ENCODE results near the gene GRID1. TPM values are rescaled to one million over a fixed set of nuclear protein-coding genes. Genes with fewer than 3 reads are reported as not detected.

GRID1 gene
- total and polyA plus RNA-seq, 10 of the 15 experiments (the other 5 are each of a cell fraction or from before 2014, with no cell fraction given): 0.04 to 0.62 (median 0.08) TPM; not detected in 5

DNA sequence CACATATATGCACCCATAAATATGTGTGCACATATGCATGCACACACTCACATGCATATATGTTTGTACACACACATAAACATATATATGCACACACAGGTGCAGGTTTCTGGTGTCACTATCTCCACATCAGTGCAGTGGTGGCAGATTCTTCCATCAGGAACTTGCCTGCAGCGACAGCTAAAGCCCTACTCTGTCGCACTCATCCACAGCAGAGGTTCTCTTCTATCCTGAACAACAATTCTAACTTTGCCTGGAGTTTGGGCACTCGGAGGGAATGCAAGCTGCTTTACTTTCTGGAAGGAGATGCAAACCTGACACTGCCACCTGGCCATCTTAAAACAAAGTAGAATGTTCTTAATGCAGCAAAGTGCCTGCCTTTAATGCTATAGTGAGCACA lies 745.8 kb downstream of the GRID1 start:
- ChIA-PET CTCF (no interaction called here), RAD21 (ENCODE audit: unreplicated experiment) (no interaction called here)
- no peaks in the 10 kb centered on the region for H3K79me2 ChIP-seq (ENCODE audit: control insufficient read depth, insufficient read depth, low read length)

More for the DNA sequence above, 745.8 kb downstream of the GRID1 start:
- H3K27me3 ChIP-seq (replicated peaks in 1 of 2; ENCODE audit: control insufficient read depth in 2 of 2, insufficient read depth in 2 of 2, low read length in 1 of 2): no peaks in the 10 kb centered on the region
- no peak overlapping the region for H3K4me2 ChIP-seq (ENCODE audit: control insufficient read depth, insufficient read depth)
- ChIA-PET POLR2A (no interaction called here), SMC1A (ENCODE audit: uncharacterized antibody, unreplicated experiment) (no interaction called here)
- H2AFZ ChIP-seq (ENCODE audit: control insufficient read depth, low read depth, low read length): no peak overlapping the region
- H3K4me1 ChIP-seq (ENCODE audit: control insufficient read depth, insufficient read depth, low read length): no peaks in the 10 kb centered on the region
- DNase-seq (ENCODE audit: low read depth, low spot score) (no peak), FAIRE-seq (no peak), ATAC-seq (no peak)
- in situ Hi-C loops (cut with MboI): no loop called here
- H3K9me3 ChIP-seq (replicated peaks; ENCODE audit: control insufficient read depth, insufficient read depth, low read length): no peaks in the 10 kb centered on the region
- H3K9ac ChIP-seq (ENCODE audit: control insufficient read depth, insufficient read depth, low read length): no peak overlapping the region
- BruUV-seq (replicated peaks): no TSS peak
- H3K27ac ChIP-seq (ENCODE audit: control insufficient read depth, insufficient read depth): no peak overlapping the region
- H4K20me1 ChIP-seq (ENCODE audit: control insufficient read depth, insufficient read depth): no peaks in the 10 kb centered on the region
- WGBS (ENCODE audit: insufficient coverage, insufficient replicate concordance, low lambda C conversion rate, missing lambda C conversion rate): 10% methylated on average over 3 of the region's 3 CpGs
- H3K4me3 ChIP-seq: no peak overlapping the region
- TF ChIP-seq KDM1A (IDR thresholded peaks at IDR 0.05; ENCODE audit: borderline replicate concordance) (no peak), MEF2A (IDR thresholded peaks at IDR 0.05; ENCODE audit: insufficient read depth, low read depth, low read length) (no peak), FOS (IDR thresholded peaks at IDR 0.05; ENCODE audit: borderline replicate concordance, extremely low read depth, insufficient read length) (no peak), ZSCAN29 (IDR thresholded peaks at IDR 0.05) (no peak), EP300 (IDR thresholded peaks at IDR 0.05; ENCODE audit: borderline replicate concordance in 1 of 2, control insufficient read depth in 1 of 2, low read depth in 2 of 2, low read length in 2 of 2) (no peak), SREBF1 (IDR thresholded peaks at IDR 0.05; ENCODE audit: low read length) (no peak), CHD1 (IDR thresholded peaks at IDR 0.05; ENCODE audit: low read depth, low read length) (no peak), RUNX3 (IDR thresholded peaks at IDR 0.05; ENCODE audit: low read length) (no peak), MXI1 (IDR thresholded peaks at IDR 0.05; ENCODE audit: low read depth, low read length) (no peak), NFYB (IDR thresholded peaks at IDR 0.05; ENCODE audit: insufficient read depth, low read depth, low read length) (no peak), BCL11A (IDR thresholded peaks at IDR 0.05; ENCODE audit: low read depth, low read length) (no peak), ASH2L (IDR thresholded peaks at IDR 0.05; ENCODE audit: borderline replicate concordance, low read depth) (no peak), TCF7 (IDR thresholded peaks at IDR 0.05; ENCODE audit: borderline replicate concordance) (no peak), NFXL1 (IDR thresholded peaks at IDR 0.05; ENCODE audit: borderline replicate concordance) (no peak), ZNF274 (IDR thresholded peaks at IDR 0.05; ENCODE audit: insufficient read depth, insufficient read length) (no peak)
- TF ChIP-seq, protein P1, sequence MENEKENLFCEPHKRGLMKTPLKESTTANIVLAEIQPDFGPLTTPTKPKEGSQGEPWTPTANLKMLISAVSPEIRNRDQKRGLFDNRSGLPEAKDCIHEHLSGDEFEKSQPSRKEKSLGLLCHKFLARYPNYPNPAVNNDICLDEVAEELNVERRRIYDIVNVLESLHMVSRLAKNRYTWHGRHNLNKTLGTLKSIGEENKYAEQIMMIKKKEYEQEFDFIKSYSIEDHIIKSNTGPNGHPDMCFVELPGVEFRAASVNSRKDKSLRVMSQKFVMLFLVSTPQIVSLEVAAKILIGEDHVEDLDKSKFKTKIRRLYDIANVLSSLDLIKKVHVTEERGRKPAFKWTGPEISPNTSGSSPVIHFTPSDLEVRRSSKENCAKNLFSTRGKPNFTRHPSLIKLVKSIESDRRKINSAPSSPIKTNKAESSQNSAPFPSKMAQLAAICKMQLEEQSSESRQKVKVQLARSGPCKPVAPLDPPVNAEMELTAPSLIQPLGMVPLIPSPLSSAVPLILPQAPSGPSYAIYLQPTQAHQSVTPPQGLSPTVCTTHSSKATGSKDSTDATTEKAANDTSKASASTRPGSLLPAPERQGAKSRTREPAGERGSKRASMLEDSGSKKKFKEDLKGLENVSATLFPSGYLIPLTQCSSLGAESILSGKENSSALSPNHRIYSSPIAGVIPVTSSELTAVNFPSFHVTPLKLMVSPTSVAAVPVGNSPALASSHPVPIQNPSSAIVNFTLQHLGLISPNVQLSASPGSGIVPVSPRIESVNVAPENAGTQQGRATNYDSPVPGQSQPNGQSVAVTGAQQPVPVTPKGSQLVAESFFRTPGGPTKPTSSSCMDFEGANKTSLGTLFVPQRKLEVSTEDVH (IDR thresholded peaks at IDR 0.05; ENCODE audit: low read depth, partially characterized antibody): no peak
- TF ChIP-seq, protein P2, sequence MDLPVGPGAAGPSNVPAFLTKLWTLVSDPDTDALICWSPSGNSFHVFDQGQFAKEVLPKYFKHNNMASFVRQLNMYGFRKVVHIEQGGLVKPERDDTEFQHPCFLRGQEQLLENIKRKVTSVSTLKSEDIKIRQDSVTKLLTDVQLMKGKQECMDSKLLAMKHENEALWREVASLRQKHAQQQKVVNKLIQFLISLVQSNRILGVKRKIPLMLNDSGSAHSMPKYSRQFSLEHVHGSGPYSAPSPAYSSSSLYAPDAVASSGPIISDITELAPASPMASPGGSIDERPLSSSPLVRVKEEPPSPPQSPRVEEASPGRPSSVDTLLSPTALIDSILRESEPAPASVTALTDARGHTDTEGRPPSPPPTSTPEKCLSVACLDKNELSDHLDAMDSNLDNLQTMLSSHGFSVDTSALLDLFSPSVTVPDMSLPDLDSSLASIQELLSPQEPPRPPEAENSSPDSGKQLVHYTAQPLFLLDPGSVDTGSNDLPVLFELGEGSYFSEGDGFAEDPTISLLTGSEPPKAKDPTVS (IDR thresholded peaks at IDR 0.05; ENCODE audit: low read depth, low read length): no peak
- TF ChIP-seq, protein P3, sequence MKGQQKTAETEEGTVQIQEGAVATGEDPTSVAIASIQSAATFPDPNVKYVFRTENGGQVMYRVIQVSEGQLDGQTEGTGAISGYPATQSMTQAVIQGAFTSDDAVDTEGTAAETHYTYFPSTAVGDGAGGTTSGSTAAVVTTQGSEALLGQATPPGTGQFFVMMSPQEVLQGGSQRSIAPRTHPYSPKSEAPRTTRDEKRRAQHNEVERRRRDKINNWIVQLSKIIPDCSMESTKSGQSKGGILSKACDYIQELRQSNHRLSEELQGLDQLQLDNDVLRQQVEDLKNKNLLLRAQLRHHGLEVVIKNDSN (IDR thresholded peaks at IDR 0.05; ENCODE audit: borderline replicate concordance, extremely low read length, insufficient read depth, low read depth, low read length): no peak
- intact Hi-C loops (cut with micrococcal nuclease; ENCODE audit: unreplicated experiment): no loop called here
- H3K36me3 ChIP-seq (ENCODE audit: control insufficient read depth in 2 of 2, insufficient read depth in 2 of 2, low read length in 1 of 2): no peaks in the 10 kb centered on the region
